GM12873 (cell line): ENCODE measurements around the gene REEP1.

ENCODE experiments used
- TF ChIP-seq, protein P1 (sequence below): IDR thresholded peaks from 2 replicates; pipeline ENCODE4 v1.5.1; 2012; ENCODE audit warnings: low read depth, mild to moderate bottlenecking, moderate library complexity, low read length, control low read depth; ENCODE audit not compliant: insufficient read depth; ENCODE audit errors: missing control alignments

REEP1 gene

DNA sequence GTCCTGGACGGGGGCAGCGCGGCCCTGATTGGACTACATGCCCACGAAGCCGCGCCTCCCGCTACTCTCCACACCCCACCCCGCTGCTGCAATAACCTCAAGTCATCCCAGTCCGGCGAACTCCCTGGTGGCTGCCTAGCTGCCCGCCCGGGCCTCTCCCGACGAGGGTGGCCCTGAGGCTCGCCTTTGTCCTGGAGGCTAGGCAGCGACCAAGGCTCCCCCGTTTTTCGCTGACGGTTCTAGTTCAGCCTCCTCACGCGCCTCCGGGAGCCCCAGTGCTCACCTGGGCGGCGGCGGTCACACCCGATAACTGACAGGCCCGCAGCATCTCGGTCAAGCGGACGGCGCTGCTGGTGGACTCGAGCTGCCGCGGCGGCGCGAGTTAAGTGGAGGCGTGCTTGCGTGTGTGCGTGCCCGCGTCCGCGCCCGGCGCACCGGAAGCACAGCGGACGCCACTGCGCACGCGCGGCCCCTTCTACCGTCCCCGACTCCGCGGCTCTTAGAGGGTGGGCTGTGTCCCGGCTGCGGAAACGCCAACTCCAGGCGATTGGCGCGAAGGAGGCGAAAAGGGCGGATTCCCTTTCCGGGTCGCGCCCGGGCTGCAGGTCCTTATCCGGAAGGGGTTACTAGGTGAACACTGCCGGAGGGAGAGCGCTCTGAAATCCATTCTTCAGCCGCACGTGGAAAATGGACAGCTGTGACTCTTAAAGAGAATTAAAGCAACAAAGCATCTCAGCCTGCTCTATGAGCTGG, 142.2 kb downstream of the REEP1 start, which contains the start of gene IMMT:
IMMT (minus strand) TSS at position 408 of the 753 bp plus-strand sequence; CDS start at position 328, 80 bp downstream.
- TF ChIP-seq, protein P1, sequence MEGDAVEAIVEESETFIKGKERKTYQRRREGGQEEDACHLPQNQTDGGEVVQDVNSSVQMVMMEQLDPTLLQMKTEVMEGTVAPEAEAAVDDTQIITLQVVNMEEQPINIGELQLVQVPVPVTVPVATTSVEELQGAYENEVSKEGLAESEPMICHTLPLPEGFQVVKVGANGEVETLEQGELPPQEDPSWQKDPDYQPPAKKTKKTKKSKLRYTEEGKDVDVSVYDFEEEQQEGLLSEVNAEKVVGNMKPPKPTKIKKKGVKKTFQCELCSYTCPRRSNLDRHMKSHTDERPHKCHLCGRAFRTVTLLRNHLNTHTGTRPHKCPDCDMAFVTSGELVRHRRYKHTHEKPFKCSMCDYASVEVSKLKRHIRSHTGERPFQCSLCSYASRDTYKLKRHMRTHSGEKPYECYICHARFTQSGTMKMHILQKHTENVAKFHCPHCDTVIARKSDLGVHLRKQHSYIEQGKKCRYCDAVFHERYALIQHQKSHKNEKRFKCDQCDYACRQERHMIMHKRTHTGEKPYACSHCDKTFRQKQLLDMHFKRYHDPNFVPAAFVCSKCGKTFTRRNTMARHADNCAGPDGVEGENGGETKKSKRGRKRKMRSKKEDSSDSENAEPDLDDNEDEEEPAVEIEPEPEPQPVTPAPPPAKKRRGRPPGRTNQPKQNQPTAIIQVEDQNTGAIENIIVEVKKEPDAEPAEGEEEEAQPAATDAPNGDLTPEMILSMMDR, result no peak

GRCh38 chr2:86194751-86195054, 142.7 kb downstream of the REEP1 start:
- TF ChIP-seq, protein P1, result no peak

DNA sequence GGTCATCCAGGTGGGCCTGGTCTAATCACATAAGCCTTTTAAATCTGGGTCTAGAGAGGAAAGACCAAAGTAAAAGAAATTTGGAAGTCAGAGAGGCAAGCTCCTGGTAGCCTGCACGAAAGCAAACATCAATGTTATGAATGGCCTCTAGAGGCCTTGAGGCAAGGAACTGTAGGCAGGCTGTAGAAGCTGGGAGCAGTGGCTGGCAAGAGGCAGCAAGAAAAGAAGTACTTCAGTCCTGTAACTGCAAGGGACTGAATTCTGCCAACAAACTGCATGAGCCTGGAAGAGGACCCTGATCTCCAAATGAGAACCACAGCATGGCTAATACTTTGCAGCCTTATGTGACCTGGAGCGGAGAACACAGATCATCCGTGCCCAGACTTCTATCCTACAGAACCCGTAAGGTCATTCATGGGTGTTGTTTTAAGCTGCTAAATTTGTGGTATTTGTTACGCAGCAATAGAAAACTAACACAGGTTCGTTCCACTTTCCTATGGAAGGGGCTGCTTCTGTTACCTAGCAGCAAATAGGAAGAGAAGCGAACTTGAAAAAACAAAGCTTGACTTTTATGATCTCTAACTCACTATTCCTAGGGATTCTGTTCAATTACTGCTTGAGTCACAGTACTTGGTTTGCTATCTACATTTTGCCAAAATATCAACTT, 143.4 kb downstream of the REEP1 start:
- TF ChIP-seq, protein P1, result peak; percentile 36

- TF ChIP-seq, protein P1, result no peak
These were observed 147.5 kb downstream of the REEP1 start for GRCh38 chr2:86189782-86190416.

DNA sequence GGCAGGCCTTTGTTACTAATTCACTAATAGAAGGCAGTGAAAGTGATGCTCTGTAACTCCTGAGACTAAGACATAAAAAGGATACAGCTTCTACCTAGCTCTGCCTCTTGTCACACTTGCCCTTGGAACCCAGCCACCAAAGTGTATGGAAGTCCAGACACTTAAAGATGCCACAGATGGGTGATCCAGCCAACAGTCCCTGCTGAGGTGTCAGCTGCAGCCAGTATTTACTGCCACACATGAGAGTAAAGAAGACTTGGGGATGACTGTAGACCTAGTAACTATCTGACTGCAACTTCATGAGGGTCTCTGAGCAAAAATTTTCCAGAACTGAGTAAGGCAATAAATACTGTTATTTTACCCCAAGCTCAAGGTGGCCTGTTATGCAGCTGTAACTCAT, 151.0 kb downstream of the REEP1 start:
- TF ChIP-seq, protein P1, result no peak

DNA sequence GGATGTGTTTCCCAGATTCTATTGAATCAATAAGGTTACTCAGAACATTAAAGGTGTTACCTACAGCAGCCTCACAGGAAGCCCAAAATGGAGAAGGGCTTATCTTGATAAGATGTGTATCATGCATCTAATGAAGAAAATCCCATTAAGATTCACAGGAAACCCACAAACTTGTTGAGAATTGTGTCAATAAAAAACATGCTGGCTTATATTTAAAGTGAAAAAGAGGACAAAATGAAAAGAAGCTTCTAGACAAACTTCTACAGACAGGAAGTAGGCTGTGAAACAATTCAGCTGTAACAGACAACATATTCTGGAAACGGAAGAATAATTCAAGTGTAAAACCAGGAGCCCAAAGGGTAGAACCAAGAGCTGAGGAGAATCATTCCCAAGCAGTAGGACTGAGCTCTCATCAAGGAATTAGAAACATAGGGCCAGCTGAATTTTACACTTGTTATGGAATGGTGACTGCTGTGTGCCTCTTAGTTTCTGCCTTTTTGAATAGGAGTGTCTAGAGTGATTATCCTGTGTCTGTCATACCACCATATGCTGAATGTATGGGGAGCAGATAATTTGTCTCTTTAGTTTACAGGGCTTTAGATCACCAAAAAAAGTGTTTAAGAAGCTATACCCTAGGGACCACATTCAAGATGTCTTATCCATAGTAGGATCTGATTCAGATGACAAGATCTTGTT, 151.8 kb downstream of the REEP1 start:
- TF ChIP-seq, protein P1, result no peak

- TF ChIP-seq, protein P1, result no peak
These were observed 160.8 kb downstream of the REEP1 start for GRCh38 chr2:86176597-86176996.
